Nephron progenitor cell (in vitro differentiated cells): Measurements from ENCODE around the gene WDR54.

Experiments used
- DNase-seq: peaks from one replicate; pipeline ENCODE4 v3.0.0; 2021
- H3K27ac Mint-ChIP-seq: 2 replicates; pipeline ENCODE4 v1.8.0; 2021; ENCODE audit warnings: mild to moderate bottlenecking, moderate library complexity, mixed read lengths
- H3K27me3 Mint-ChIP-seq: 2 replicates; pipeline ENCODE4 v1.8.0; 2021; ENCODE audit warnings: mild to moderate bottlenecking, low read depth, mixed read lengths; ENCODE audit not compliant: poor library complexity
- H3K36me3 Mint-ChIP-seq: 2 replicates; pipeline ENCODE4 v1.8.0; 2021; ENCODE audit warnings: low read depth, mixed read lengths
- H3K4me1 Mint-ChIP-seq: 2 replicates; pipeline ENCODE4 v1.8.0; 2021; ENCODE audit warnings: mixed read lengths
- H3K4me3 Mint-ChIP-seq: 2 replicates; pipeline ENCODE4 v1.8.0; 2021; ENCODE audit warnings: mild to moderate bottlenecking, moderate library complexity, mixed read lengths
- H3K9me3 Mint-ChIP-seq: 2 replicates; pipeline ENCODE4 v1.8.0; 2021; ENCODE audit warnings: mild to moderate bottlenecking, moderate library complexity, mixed read lengths
- TF ChIP-seq, protein P1 (sequence below): fragments of 200-600 bp; sonication (generic); IDR thresholded peaks from 2 replicates; pipeline ENCODE4 v1.5.0; 2021; ENCODE audit warnings: antibody characterized with exemption

The WDR54 gene

DNA sequence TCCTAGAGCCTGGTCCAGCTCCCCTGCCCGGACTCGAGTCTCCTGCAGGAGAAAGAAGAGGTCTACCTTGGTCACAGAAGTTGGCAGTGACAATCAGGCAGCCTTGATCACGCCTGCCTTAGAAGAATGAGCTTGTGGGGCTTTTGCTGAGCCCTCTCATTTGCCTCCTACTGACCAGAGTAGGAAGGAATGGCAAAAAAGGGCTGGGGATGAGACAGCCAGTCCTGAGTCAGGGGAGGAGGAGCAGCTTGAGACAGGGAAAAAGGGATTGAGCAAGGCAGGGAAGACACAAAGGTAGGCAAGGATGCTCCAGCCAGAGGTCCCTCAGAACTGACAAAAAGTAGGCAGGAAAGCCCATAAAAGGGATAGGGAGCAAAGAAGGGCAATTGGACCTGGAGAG lies 6.0 kb downstream of the WDR54 start:
- H3K4me3 Mint-ChIP-seq, result no peak overlapping the region
- H3K36me3 Mint-ChIP-seq, result peaks cover 51% of the 10 kb centered on the region
- H3K4me1 Mint-ChIP-seq, result peaks cover 41% of the 10 kb centered on the region
- peak overlapping the region; percentile 78 for H3K27ac Mint-ChIP-seq
- TF ChIP-seq, protein P1, sequence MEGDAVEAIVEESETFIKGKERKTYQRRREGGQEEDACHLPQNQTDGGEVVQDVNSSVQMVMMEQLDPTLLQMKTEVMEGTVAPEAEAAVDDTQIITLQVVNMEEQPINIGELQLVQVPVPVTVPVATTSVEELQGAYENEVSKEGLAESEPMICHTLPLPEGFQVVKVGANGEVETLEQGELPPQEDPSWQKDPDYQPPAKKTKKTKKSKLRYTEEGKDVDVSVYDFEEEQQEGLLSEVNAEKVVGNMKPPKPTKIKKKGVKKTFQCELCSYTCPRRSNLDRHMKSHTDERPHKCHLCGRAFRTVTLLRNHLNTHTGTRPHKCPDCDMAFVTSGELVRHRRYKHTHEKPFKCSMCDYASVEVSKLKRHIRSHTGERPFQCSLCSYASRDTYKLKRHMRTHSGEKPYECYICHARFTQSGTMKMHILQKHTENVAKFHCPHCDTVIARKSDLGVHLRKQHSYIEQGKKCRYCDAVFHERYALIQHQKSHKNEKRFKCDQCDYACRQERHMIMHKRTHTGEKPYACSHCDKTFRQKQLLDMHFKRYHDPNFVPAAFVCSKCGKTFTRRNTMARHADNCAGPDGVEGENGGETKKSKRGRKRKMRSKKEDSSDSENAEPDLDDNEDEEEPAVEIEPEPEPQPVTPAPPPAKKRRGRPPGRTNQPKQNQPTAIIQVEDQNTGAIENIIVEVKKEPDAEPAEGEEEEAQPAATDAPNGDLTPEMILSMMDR, result no peak
- H3K27me3 Mint-ChIP-seq, result peaks cover 7% of the 10 kb centered on the region
- DNase-seq, result no peak
- H3K9me3 Mint-ChIP-seq, result no peaks in the 10 kb centered on the region

DNA sequence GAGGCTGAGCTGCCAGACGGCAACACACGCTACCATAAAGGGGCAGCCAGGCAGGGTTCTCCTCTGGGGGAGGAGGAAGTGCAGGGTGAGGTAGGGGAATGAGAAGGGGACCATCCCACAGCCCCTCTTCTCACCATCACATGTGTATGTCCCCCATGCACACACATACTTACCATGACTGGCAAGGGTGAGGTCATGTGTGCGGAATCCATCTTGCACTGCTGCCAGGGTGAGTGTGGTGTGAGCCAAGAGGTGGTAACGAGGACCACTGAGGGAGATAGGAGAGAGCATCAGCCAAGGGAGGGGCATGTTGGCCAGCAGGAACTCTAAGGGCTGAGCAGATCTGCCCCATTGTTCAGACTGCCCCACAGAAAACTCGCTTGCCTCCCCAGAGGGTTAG lies 7.1 kb downstream of the WDR54 start:
- Mint-ChIP-seq H3K27ac (peak overlapping the region; percentile 97), H3K36me3 (peaks cover 54% of the 10 kb centered on the region), H3K4me1 (peaks cover 30% of the 10 kb centered on the region), H3K27me3 (peaks cover 3% of the 10 kb centered on the region), H3K9me3 (no peaks in the 10 kb centered on the region), H3K4me3 (no peak overlapping the region)
- no peak for DNase-seq
- TF ChIP-seq, protein P1, result no peak

DNA sequence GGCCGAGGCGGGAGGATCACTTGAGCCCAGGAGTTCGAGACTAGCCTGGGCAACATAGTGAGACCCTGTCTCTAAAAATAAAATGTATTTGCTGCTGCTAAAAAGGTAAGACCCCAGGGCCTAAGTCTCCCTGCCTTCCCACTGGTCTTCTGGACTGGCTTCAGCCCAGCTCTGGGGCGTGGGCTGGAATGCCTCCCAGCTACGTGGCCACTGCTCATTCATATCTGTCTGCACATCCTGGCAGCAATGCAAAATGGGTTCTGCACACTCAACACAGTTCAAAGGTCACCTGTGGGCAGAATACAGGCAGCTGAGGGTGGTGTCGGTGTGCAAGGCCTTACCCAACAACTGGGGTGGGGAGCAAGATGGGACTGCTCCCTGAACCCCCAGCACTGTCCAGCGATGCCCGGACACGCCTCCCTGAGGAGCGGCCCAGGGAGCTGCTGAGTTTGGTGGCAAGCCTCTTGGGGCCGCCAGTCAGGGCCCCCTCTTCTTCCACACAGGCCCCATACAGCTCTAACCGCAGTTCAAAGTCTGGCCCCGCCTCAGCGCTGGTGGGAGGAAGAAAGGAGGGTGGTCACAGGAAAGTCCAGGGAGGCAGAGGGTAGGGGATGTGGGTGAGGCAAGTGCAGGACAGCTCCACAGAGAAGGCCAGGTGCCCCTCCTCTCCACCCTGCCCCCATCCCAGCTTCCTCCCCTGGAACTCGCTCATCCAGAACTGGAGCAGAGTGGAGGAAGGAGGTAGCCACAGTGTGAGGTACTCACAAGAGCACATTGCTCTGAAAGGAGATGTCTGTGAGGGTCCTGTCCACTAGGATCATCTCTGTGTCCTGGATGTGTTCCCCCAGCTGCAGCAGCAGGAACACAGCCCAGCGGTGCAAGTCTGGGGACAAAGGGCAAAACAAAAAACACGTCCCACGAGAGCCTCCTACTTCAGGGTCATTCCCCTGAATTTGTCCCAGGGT lies 8.2 kb downstream of the WDR54 start:
- peaks cover 3% of the 10 kb centered on the region for H3K27me3 Mint-ChIP-seq
- no peaks in the 10 kb centered on the region for H3K9me3 Mint-ChIP-seq
- H3K27ac Mint-ChIP-seq, result peak overlapping the region; percentile 95
- TF ChIP-seq, protein P1, result no peak
- H3K4me1 Mint-ChIP-seq, result peaks cover 23% of the 10 kb centered on the region
- peak; percentile 22 for DNase-seq
- H3K36me3 Mint-ChIP-seq, result peaks cover 59% of the 10 kb centered on the region
- no peak overlapping the region for H3K4me3 Mint-ChIP-seq

DNA sequence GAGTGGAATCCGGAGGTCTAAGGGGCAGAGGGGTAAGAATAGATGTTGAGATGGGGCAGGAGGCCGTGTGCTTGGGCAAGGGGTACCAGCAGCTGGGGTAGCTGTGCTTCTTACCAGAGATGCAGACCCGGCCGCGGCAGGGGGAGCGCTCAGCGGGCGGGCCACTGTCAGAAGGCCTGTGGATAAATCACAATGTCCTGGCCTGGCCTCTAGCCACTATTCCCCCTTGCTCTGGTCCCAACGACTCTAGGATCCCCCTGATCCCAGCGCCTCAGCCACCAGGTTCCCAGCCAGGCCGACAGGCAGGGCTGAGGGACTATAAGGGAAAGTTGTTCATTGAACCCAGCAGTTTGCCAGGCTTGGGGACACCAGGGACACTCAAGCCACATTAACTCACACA lies 9.0 kb downstream of the WDR54 start:
- TF ChIP-seq, protein P1, result no peak
- H3K36me3 Mint-ChIP-seq, result peaks cover 56% of the 10 kb centered on the region
- no peak overlapping the region for H3K4me3 Mint-ChIP-seq
- DNase-seq, result no peak
- H3K27me3 Mint-ChIP-seq, result peaks cover 3% of the 10 kb centered on the region
- peak overlapping the region; percentile 95 for H3K27ac Mint-ChIP-seq
- no peaks in the 10 kb centered on the region for H3K9me3 Mint-ChIP-seq
- peaks cover 21% of the 10 kb centered on the region for H3K4me1 Mint-ChIP-seq

DNA sequence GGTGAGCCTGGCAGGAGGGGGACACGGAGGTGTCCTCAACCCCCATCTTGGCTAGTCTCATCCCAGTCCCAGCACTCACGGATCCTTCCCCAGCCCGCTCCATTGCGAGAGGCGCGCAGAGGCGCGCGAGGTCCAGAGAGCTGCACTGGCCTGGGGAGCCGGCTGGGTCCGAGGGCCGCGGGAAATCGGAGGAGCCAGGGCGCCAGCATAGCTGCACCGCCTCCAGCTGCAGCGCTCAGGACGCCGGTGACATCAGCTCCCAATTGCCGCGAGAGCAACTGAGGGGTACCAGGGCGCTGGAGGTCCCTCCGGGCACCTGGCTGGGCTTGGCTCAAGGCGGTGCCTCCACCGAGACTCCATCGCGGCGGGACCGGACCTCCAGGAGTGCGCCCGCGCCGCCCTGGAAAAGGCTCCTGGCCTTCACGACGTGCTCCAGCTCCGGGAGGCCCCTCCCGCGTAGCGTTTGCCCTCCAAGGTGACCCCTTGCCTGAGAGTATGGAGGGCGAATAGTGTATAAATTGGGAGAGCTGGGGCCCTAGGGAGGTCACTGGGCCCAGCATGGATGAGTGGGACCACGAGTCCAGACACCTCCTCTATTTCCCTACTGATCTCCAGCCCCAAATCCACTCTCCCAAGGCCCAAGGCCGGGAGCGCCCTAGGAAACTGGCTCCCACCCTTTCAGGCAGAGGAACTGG lies 14.7 kb downstream of the WDR54 start:
- Mint-ChIP-seq H3K4me3 (no peak overlapping the region), H3K9me3 (no peaks in the 10 kb centered on the region), H3K27me3 (no peaks in the 10 kb centered on the region), H3K4me1 (peaks cover 41% of the 10 kb centered on the region), H3K27ac (peak overlapping the region; percentile 88), H3K36me3 (peaks cover 39% of the 10 kb centered on the region)
- TF ChIP-seq, protein P1, result no peak
- no peak for DNase-seq
